HCT116 (cell line): ENCODE measurements around the gene APBA1. TPM values are rescaled to one million over a fixed set of nuclear protein-coding genes. Genes with fewer than 3 reads are reported as not detected.

Experiments
- ATAC-seq: fragments of 200-7000 bp; cut with Tn5 transposase; 2 replicates; pipeline ENCODE4 v1.9.1; 2020; ENCODE audit warnings: mild to moderate bottlenecking, moderate library complexity
- BruUV-seq: library from RNA; stranded (reverse); fragments of 400-500 nt; replicated peaks from 2 replicates; lab custom pipeline; 2021; lab: Mats Ljungman, UMichigan
- CTCF ChIA-PET: fragments of 300-600 bp; sonication (Branson Sonifier 250); formaldehyde crosslinking; loops from one replicate; lab custom pipeline; 2021; ENCODE audit warnings: antibody characterized with exemption; lab: Charles Lee
- POLR2A ChIA-PET: fragments of 300-600, 350-600 bp; sonication (Branson Sonifier 250); formaldehyde crosslinking; loops from one replicate; lab custom pipeline; 2021; ENCODE audit warnings: antibody characterized with exemption; lab: Charles Lee
- RAD21 ChIA-PET, 2 experiments: fragments of 300-600 bp; sonication (Branson Sonifier 250); formaldehyde crosslinking; loops; one replicate each; lab custom pipeline; 2023; ENCODE audit warnings: low total read pairs in 2 of 2; ENCODE audit not compliant: uncharacterized antibody in 2 of 2, unreplicated experiment in 2 of 2, low non-redundant PET in 1 of 2; lab: Charles Lee
- DNase-seq: peaks from one replicate; pipeline ENCODE4 v3.0.0-alpha.2; 2010; ENCODE audit warnings: low read depth, low spot score
- H2AFZ ChIP-seq: fragments of 200-600 bp; shearing (Covaris generic), sonication (generic); 2 replicates; pipeline ENCODE4 v1.6.1; 2017; ENCODE audit warnings: low read depth, mixed run types, mixed read lengths, antibody characterized with exemption, low read length; ENCODE audit not compliant: poor library complexity, severe bottlenecking
- H3K27ac ChIP-seq: 2 replicates; pipeline ENCODE4 v1.5.1; 2012; ENCODE audit warnings: low read depth, low read length
- H3K27me3 ChIP-seq: fragments of 200-600 bp; sonication (generic); 2 replicates; pipeline ENCODE4 v1.6.1; 2016; ENCODE audit warnings: mixed run types, low read length, mixed read lengths; ENCODE audit not compliant: insufficient read depth
- H3K36me3 ChIP-seq, 2 experiments: fragments of 200-500 bp in 1 of 2; fragments of 200-600 bp in 1 of 2; sonication (Bioruptor generic) in 1 of 2; sonication (generic) in 1 of 2; 2 replicates each; pipeline versions ENCODE4 v1.5.1 to v1.6.1; 2014 to 2016; ENCODE audit warnings: low read length in 2 of 2, inconsistent platforms in 1 of 2, mixed read lengths in 1 of 2, mixed run types in 1 of 2; ENCODE audit not compliant: insufficient read depth in 2 of 2, control insufficient read depth in 1 of 2
- H3K4me1 ChIP-seq, 2 experiments: fragments of 200-600 bp in 1 of 2; sonication (generic) in 1 of 2; 2 replicates each; pipeline versions ENCODE4 v1.5.1 to v1.6.1; 2012 to 2017; ENCODE audit warnings: low read length in 2 of 2, inconsistent platforms in 1 of 2, mild to moderate bottlenecking in 1 of 2, mixed read lengths in 1 of 2, mixed run types in 1 of 2, moderate library complexity in 1 of 2; ENCODE audit not compliant: insufficient read depth in 2 of 2, control insufficient read depth in 1 of 2
- H3K4me2 ChIP-seq: fragments of 200-600 bp; sonication (generic); 2 replicates; pipeline ENCODE4 v1.6.1; 2017; ENCODE audit warnings: mixed run types, low read length, mixed read lengths
- H3K4me3 ChIP-seq, 2 experiments: fragments of 200-600 bp in 1 of 2; sonication (generic) in 1 of 2; replicated peaks in 1 of 2; 2 replicates each; pipeline ENCODE4 v1.5.1; 2011 to 2016; ENCODE audit warnings: low read length in 2 of 2, control low read depth in 1 of 2, low read depth in 1 of 2, mild to moderate bottlenecking in 1 of 2, mixed read lengths in 1 of 2, mixed run types in 1 of 2
- H3K79me2 ChIP-seq: fragments of 200-600 bp; sonication (generic); 2 replicates; pipeline ENCODE4 v1.6.1; 2017; ENCODE audit warnings: mild to moderate bottlenecking, mixed run types, low read length, moderate library complexity, mixed read lengths; ENCODE audit not compliant: insufficient read depth
- H3K9ac ChIP-seq: fragments of 200-600 bp; sonication (generic); 2 replicates; pipeline ENCODE4 v1.6.1; 2016; ENCODE audit warnings: low read length, mixed read lengths
- H3K9me2 ChIP-seq: fragments of 200-600 bp; sonication (generic), shearing (Covaris generic); 2 replicates; pipeline ENCODE4 v1.6.1; 2017; ENCODE audit warnings: mixed run types, mild to moderate bottlenecking, moderate library complexity; ENCODE audit not compliant: insufficient read depth
- H3K9me3 ChIP-seq, 2 experiments: fragments of 200-500 bp in 1 of 2; fragments of 200-600 bp in 1 of 2; sonication (Bioruptor generic) in 1 of 2; sonication (generic) in 1 of 2; 2 replicates each; pipeline ENCODE4 v1.6.1; 2014 to 2017; ENCODE audit warnings: low read length in 2 of 2, mixed read lengths in 2 of 2, inconsistent platforms in 1 of 2, low read depth in 1 of 2, mild to moderate bottlenecking in 1 of 2, mixed run types in 1 of 2, moderate library complexity in 1 of 2; ENCODE audit not compliant: control insufficient read depth in 1 of 2, insufficient read depth in 1 of 2
- H4K20me1 ChIP-seq: fragments of 200-600 bp; sonication (generic), shearing (Covaris generic); 2 replicates; pipeline ENCODE4 v1.6.1; 2017; ENCODE audit warnings: mixed run types, mild to moderate bottlenecking, moderate library complexity; ENCODE audit not compliant: insufficient read depth
- CTCF ChIP-seq, 3 experiments: fragments of 200-600 bp in 1 of 3; sonication (generic) in 1 of 3; IDR thresholded peaks in 2 of 3; conservative IDR thresholded peaks in 1 of 3; 2 replicates each; pipeline ENCODE4 v1.5.1; 2012 to 2017; ENCODE audit warnings: low read depth in 2 of 3, low read length in 2 of 3, antibody characterized with exemption in 1 of 3, borderline replicate concordance in 1 of 3, control low read depth in 1 of 3, mild to moderate bottlenecking in 1 of 3, mixed read lengths in 1 of 3, mixed run types in 1 of 3, moderate library complexity in 1 of 3; ENCODE audit not compliant: insufficient read depth in 1 of 3
- EZH2 ChIP-seq: fragments of 200-600 bp; sonication (generic); IDR thresholded peaks from 2 replicates; pipeline ENCODE4 v1.6.1; 2017; ENCODE audit warnings: antibody characterized with exemption, mixed run types
- EZH2phosphoT487 ChIP-seq: fragments of 200-600 bp; IDR thresholded peaks from 2 replicates; pipeline ENCODE4 v1.6.1; 2018; ENCODE audit warnings: antibody characterized with exemption, borderline replicate concordance
- POLR2A ChIP-seq: IDR thresholded peaks from 2 replicates; pipeline ENCODE4 v1.7.0; 2011; ENCODE audit warnings: borderline replicate concordance; ENCODE audit not compliant: insufficient read depth, insufficient read length; ENCODE audit errors: extremely low read depth
- POLR2AphosphoS5 ChIP-seq: IDR thresholded peaks from 2 replicates; pipeline ENCODE4 v1.6.1; 2011; ENCODE audit warnings: mild to moderate bottlenecking, low read depth, low read length, moderate library complexity
- RAD21 ChIP-seq: IDR thresholded peaks from 2 replicates; pipeline ENCODE4 v1.6.1; 2012; ENCODE audit warnings: low read depth, mild to moderate bottlenecking
- intact Hi-C: fragments of 100-400 bp; cut with micrococcal nuclease; formaldehyde crosslinking; loops from 2 replicates; pipeline ENCODE4 v1.10.0; 2022
- total RNA-seq: library from RNA; stranded (reverse); gene quantifications from one replicate; pipeline ENCODE4 v1.2.1, GENCODE V29; 2021; ENCODE audit not compliant: unreplicated experiment

The APBA1 gene
- total RNA-seq, 1 experiment from 2014 or later = 0.20 TPM

GRCh38 chr9:69546265-69546664, 125.9 kb downstream of the APBA1 start:
- Histone ChIP-seq H3K9me2 (no peaks in the 10 kb centered on the region), H3K79me2 (no peaks in the 10 kb centered on the region), H4K20me1 (no peaks in the 10 kb centered on the region), H3K9me3 (no peaks in the 10 kb centered on the region), H3K4me3 (no peak overlapping the region), H3K27ac (no peak overlapping the region), H3K4me2 (no peak overlapping the region), H3K36me3 (no peaks in the 10 kb centered on the region), H3K27me3 (peaks cover 31% of the 10 kb centered on the region; the same call in 1 of the 2 replicates), H2AFZ (no peak overlapping the region), H3K9ac (no peak overlapping the region), H3K4me1 (no peaks in the 10 kb centered on the region)
- CTCF ChIA-PET = interaction anchor here (0.5 to 3.5 kb wide), 3 partner anchors 12 to 124 kb away, joined by 3 to 20 read pairs (median 5); no protein-coding TSS in a partner anchor
- intact Hi-C loops = loop anchor here (5.0 to 10.0 kb wide), 3 partner anchors 59 to 386 kb away; no protein-coding TSS in a partner anchor
- TF ChIP-seq EZH2 = no peak
- TF ChIP-seq RAD21 = peak; percentile 49
- TF ChIP-seq POLR2AphosphoS5 = no peak
- no peak for TF ChIP-seq POLR2A
- no peak for TF ChIP-seq EZH2phosphoT487
- TF ChIP-seq CTCF (IDR thresholded peaks at IDR 0.05 in 2 of 3, conservative IDR thresholded peaks at IDR 0.05 in 1 of 3; ENCODE audit: borderline replicate concordance in 1 of 3, insufficient read depth in 1 of 3, low read depth in 2 of 3, low read length in 2 of 3) = peak; percentile 29 to 40 (median 32); a peak in 4 of 6 replicates
- DNase-seq (peak; percentile 7), ATAC-seq (peak; percentile 70)
- BruUV-seq = no TSS peak
- POLR2A ChIA-PET = interaction anchor here (1.4 kb wide), 1 partner anchor 124 kb away, joined by 3 read pairs; no protein-coding TSS in a partner anchor
- RAD21 ChIA-PET = no interaction called here
